ENCODE data around the gene CHRND.

DNA sequence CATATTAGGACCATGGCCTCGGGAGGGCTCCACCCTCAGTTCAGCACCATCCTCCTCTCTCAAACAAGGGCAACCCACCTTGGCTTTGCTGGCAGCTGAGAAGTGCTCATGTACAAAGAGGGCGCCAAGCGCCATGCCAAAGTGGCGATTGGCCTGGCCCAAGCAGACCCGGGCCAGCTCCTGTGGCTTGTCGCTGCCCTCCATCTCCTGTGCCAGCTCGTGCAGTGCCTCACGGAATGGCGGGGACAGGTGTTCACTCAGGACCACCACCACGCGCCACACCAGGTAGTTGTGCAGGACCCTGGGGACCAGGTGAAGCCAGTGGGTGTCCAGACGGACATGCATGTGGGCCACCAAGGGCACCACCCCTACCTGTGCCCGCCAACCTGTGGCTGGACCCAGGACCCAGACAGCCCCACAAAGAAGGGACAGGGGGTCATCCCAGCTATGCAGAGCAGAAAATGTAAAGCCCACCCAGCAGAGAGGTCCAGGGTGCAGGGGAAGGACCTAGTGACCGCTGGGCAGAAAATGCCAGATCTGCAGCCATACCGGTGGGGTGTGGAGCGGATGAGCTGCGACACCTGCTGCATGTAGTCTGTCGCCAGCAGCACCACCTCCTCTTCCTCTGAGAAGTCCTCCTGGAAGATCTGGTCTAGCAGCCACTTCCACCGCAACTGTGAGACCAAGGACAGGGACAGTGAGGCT, 41.9 kb upstream of the CHRND start:
- TF ChIP-seq REST (IDR thresholded peaks at IDR 0.05; ENCODE audit: borderline replicate concordance in 1 of 2, low read depth in 1 of 2, low read length in 2 of 2): no peak
- no peak for TF ChIP-seq MTA3 (CRISPR knock-in tag; IDR thresholded peaks at IDR 0.05)
- no peak for TF ChIP-seq ZNF318 (CRISPR knock-in tag; IDR thresholded peaks at IDR 0.05)
- no peak for TF ChIP-seq FOXK1 (CRISPR knock-in tag; IDR thresholded peaks at IDR 0.05; ENCODE audit: borderline replicate concordance, low read depth)
